Neuronal stem cell (in vitro differentiated cells): ENCODE results near the gene DPH5.
"Not testable (repeated sequence)": the region's sequence is repeated elsewhere in the genome, so short reads cannot be mapped to it uniquely, and the experiment has no call there.

Source experiments
- DNase-seq: peaks from one replicate; pipeline ENCODE4 v3.0.0-alpha.2; 2013; ENCODE audit warnings: low spot score
- H2AFZ ChIP-seq: one replicate; pipeline ENCODE4 v1.6.1; 2013; ENCODE audit warnings: mild to moderate bottlenecking, low read length, inconsistent platforms
- H2AK5ac ChIP-seq: 2 replicates; pipeline ENCODE4 v1.6.1; 2013; ENCODE audit warnings: low read depth, mild to moderate bottlenecking, inconsistent platforms, low read length, moderate library complexity, mixed read lengths
- H2BK120ac ChIP-seq: 2 replicates; pipeline ENCODE4 v1.6.1; 2013; ENCODE audit warnings: low read depth, mild to moderate bottlenecking, inconsistent platforms, low read length, moderate library complexity, mixed read lengths
- H2BK12ac ChIP-seq: one replicate; pipeline ENCODE4 v1.6.1; 2013; ENCODE audit warnings: low read length, inconsistent platforms
- H2BK15ac ChIP-seq: 2 replicates; pipeline ENCODE4 v1.6.1; 2013; ENCODE audit warnings: mild to moderate bottlenecking, low read length, inconsistent platforms, mixed read lengths
- H2BK5ac ChIP-seq: one replicate; pipeline ENCODE4 v1.6.1; 2013; ENCODE audit warnings: inconsistent platforms, mild to moderate bottlenecking, low read length, moderate library complexity
- H3K14ac ChIP-seq: one replicate; pipeline ENCODE4 v1.6.1; 2013; ENCODE audit warnings: low read length, inconsistent platforms
- H3K18ac ChIP-seq: 2 replicates; pipeline ENCODE4 v1.6.1; 2013; ENCODE audit warnings: low read length, inconsistent platforms
- H3K23ac ChIP-seq: 2 replicates; pipeline ENCODE4 v1.6.1; 2013; ENCODE audit warnings: low read depth, mild to moderate bottlenecking, mixed read lengths, low read length, inconsistent platforms; ENCODE audit not compliant: poor library complexity
- H3K27ac ChIP-seq: replicated peaks from 3 replicates; pipeline ENCODE4 v1.5.1; 2013; ENCODE audit warnings: low read length, inconsistent platforms
- H3K27me3 ChIP-seq, 3 experiments: 2 replicates each; pipeline ENCODE4 v1.6.1; 2013; ENCODE audit warnings: low read length in 3 of 3, mild to moderate bottlenecking in 2 of 3, inconsistent platforms in 1 of 3, low read depth in 1 of 3, mixed read lengths in 1 of 3, moderate library complexity in 1 of 3; ENCODE audit not compliant: control insufficient read depth in 3 of 3, insufficient read depth in 3 of 3
- H3K36me3 ChIP-seq, 2 donors: replicated peaks in 1 of 2; 2 replicates each; pipeline ENCODE4 v1.6.1; 2013; ENCODE audit warnings: low read length in 2 of 2; ENCODE audit not compliant: control insufficient read depth in 2 of 2, insufficient read depth in 2 of 2
- H3K4ac ChIP-seq: 2 replicates; pipeline ENCODE4 v1.6.1; 2013; ENCODE audit warnings: inconsistent platforms, mild to moderate bottlenecking, low read length, moderate library complexity
- H3K4me1 ChIP-seq, 2 donors: 1 replicate in 1 of 2; 2 replicates in 1 of 2; pipeline ENCODE4 v1.6.1; 2013; ENCODE audit warnings: low read length in 2 of 2, low read depth in 1 of 2; ENCODE audit not compliant: control insufficient read depth in 2 of 2, insufficient read depth in 1 of 2
- H3K4me2 ChIP-seq: one replicate; pipeline ENCODE4 v1.6.1; 2013; ENCODE audit warnings: mild to moderate bottlenecking, low read length, inconsistent platforms; ENCODE audit not compliant: insufficient read depth, poor library complexity, severe bottlenecking
- H3K4me3 ChIP-seq, 2 donors: 2 replicates each; pipeline ENCODE4 v1.5.1; 2013; ENCODE audit warnings: low read length in 2 of 2, mild to moderate bottlenecking in 2 of 2, inconsistent platforms in 1 of 2, moderate library complexity in 1 of 2
- H3K79me1 ChIP-seq: one replicate; pipeline ENCODE4 v1.6.1; 2013; ENCODE audit warnings: low read depth, mild to moderate bottlenecking, inconsistent platforms, low read length, moderate library complexity
- H3K9ac ChIP-seq: one replicate; pipeline ENCODE4 v1.6.1; 2013; ENCODE audit warnings: mild to moderate bottlenecking, low read depth, low read length, inconsistent platforms; ENCODE audit not compliant: poor library complexity
- H3K9me3 ChIP-seq, 2 donors: replicated peaks in 1 of 2; 2 replicates each; pipeline versions ENCODE3 to v1.6.1; 2013; ENCODE audit warnings: low read length in 2 of 2, mild to moderate bottlenecking in 2 of 2, inconsistent platforms in 1 of 2, low read depth in 1 of 2, mixed read lengths in 1 of 2, moderate library complexity in 1 of 2; ENCODE audit not compliant: control insufficient read depth in 2 of 2, insufficient read depth in 1 of 2
- H4K8ac ChIP-seq: one replicate; pipeline ENCODE4 v1.6.1; 2013; ENCODE audit warnings: low read depth, mild to moderate bottlenecking, inconsistent platforms, low read length, moderate library complexity
- H4K91ac ChIP-seq: one replicate; pipeline ENCODE4 v1.6.1; 2013; ENCODE audit warnings: low read length, low read depth, mild to moderate bottlenecking, inconsistent platforms; ENCODE audit not compliant: poor library complexity
- WGBS, 2 donors: extraction: QIAGEN DNeasy Blood & Tissue Kit; methylation state at CpG; one replicate each; pipeline ENCODE4 v1.1.7; 2013; ENCODE audit warnings: missing lambda C conversion rate in 2 of 2, mixed read lengths in 1 of 2; ENCODE audit not compliant: insufficient read length in 2 of 2, insufficient replicate concordance in 1 of 2; ENCODE audit errors: extremely low coverage in 2 of 2; 5-methylcytosine and 5-hydroxymethylcytosine counted together

Gene DPH5

DNA sequence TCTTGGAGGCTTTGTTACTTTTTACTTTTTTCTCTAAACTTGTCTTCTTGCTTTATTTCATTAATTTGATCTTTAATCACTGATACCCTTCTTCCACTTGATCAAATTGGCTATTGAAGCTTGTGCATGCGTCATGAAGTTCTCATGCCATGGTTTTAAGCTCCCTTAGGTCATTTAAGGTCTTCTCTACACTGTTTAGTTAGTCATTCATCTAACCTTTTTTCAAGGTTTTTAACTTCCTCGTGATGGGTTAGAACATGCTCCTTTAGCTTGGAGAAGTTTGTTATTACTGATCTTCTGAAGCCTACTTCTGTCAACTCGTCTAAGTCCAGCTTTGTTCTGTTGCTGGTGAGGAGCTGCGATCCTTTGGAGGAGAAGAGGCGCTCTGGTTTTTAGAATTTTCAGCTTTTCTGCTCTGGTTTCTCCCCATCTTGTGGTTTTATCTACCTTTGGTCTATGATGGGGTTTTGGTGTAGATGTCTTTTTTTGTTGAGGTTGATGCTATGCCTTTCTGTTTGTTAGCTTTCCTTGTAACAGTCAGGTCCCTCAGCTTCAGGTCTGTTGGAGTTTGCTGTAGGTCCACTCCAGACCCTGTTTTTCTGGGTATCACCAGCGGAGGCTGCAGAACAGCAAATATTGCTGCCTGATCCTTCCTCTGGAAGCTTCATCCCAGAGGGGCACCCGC lies 76.7 kb downstream of the DPH5 start:
- H3K27me3 ChIP-seq, H4K8ac ChIP-seq, DNase-seq, H2BK15ac ChIP-seq, H3K23ac ChIP-seq, H3K79me1 ChIP-seq, H2AFZ ChIP-seq, H3K4ac ChIP-seq, H3K9me3 ChIP-seq, H3K18ac ChIP-seq, H3K9ac ChIP-seq, H2BK12ac ChIP-seq, H3K4me2 ChIP-seq, H2BK120ac ChIP-seq, H2BK5ac ChIP-seq, H2AK5ac ChIP-seq, H3K14ac ChIP-seq, H3K4me3 ChIP-seq, H4K91ac ChIP-seq: not testable (repeated sequence)
- peak overlapping the region; percentile 22 for H3K27ac ChIP-seq
- H3K4me1 ChIP-seq: peaks cover 2 to 20% of the 10 kb centered on the region in 2 donors
- peaks cover 0 to 30% of the 10 kb centered on the region in 2 donors for H3K36me3 ChIP-seq
- WGBS, 2 donors: no CpG with 5 or more reads among the region's 7 CpGs

DNA sequence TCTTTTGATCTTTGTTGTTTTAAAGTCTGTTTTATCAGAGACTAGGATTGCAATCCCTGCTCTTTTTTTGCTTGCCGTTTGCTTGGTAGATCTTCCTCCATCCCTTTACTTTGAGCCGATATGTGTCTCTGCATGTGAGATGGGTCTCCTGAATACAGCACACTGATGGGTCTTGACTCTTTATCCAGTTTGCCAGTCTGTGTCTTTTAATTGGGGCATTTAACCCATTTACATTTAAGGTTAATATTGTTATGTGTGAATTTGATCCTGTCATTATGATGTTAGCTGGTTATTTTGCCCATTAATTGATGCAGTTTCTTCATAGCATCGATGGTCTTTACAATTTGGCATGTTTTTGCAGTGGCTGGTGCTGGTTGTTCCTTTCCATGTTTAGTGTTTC lies 77.8 kb downstream of the DPH5 start:
- not testable (repeated sequence) for H2BK15ac ChIP-seq, H3K27ac ChIP-seq, H3K79me1 ChIP-seq, H2AFZ ChIP-seq, H2BK12ac ChIP-seq, H4K91ac ChIP-seq, H3K23ac ChIP-seq, H2AK5ac ChIP-seq, H3K14ac ChIP-seq, H3K4me3 ChIP-seq, H2BK120ac ChIP-seq, H3K4me2 ChIP-seq, H3K18ac ChIP-seq, H3K4ac ChIP-seq, H3K27me3 ChIP-seq, DNase-seq, H3K9me3 ChIP-seq, H2BK5ac ChIP-seq, H4K8ac ChIP-seq, H3K9ac ChIP-seq
- Histone ChIP-seq H3K36me3 (peaks cover 0 to 40% of the 10 kb centered on the region in 2 donors), H3K4me1 (peaks cover 2 to 20% of the 10 kb centered on the region in 2 donors)
- WGBS, 2 donors: no CpG with 5 or more reads among the region's 3 CpGs

DNA sequence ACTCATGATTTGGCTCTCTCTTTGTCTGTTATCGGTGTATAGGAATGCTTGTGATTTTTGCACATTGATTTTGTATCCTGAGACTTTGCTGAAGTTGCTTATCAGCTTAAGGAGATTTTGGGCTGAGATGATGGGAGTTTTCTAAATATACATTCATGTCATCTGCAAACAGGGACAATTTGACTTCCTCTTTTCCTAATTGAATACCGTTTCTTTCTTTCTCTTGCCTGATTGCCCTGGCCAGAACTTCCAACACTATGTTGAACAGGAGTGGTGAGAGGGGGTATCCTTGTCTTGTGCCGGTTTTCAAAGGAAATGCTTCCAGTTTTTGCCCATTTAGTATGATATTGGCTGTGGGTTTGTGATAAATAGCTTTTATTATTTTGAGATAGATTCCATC lies 79.5 kb downstream of the DPH5 start:
- not testable (repeated sequence) for DNase-seq, H2BK12ac ChIP-seq

DNA sequence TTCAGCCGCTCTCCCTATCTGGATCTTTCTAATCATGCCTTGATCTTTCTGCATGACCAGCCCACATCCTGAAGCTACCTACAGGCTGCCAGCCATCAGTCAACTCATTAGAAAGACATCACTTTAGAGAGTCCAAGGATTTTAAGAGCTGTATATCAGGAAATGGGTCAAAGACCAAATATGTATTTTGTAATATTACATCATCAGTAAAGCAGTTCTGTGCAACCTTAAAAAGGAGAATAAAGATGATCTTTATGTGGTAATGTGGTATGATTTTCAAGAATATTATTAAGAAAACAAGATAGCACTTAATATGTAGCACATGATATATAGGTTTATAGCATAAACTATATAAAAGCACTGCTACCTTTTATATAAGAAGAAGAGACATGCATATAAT lies 82.1 kb downstream of the DPH5 start:
- Histone ChIP-seq H3K27me3 (no peaks in the 10 kb centered on the region), H3K14ac (no peak overlapping the region), H2AFZ (no peak overlapping the region), H3K27ac (no peak overlapping the region), H3K9me3 (peaks cover 0 to 3% of the 10 kb centered on the region in 2 donors), H2BK120ac (no peak overlapping the region), H3K4me3 (no peak overlapping the region), H2BK15ac (no peak overlapping the region), H3K9ac (no peak overlapping the region), H2AK5ac (no peak overlapping the region), H2BK12ac (no peak overlapping the region), H3K4me2 (no peak overlapping the region), H3K79me1 (no peaks in the 10 kb centered on the region), H3K23ac (no peak overlapping the region), H2BK5ac (no peak overlapping the region), H3K4ac (no peak overlapping the region), H4K91ac (no peak overlapping the region), H3K18ac (no peak overlapping the region), H3K4me1 (no peaks in the 10 kb centered on the region), H3K36me3 (peaks cover 4 to 51% of the 10 kb centered on the region in 2 donors), H4K8ac (no peak overlapping the region)
- WGBS, 2 donors: no CpG with 5 or more reads among the region's 1 CpG
- DNase-seq: no peak

More for the DNA sequence above, 79.5 kb downstream of the DPH5 start:
- not testable (repeated sequence) for H4K91ac ChIP-seq, H2AFZ ChIP-seq, H3K14ac ChIP-seq, H2BK120ac ChIP-seq, H2BK5ac ChIP-seq, H3K79me1 ChIP-seq, H3K23ac ChIP-seq, H3K4me2 ChIP-seq, H3K4me3 ChIP-seq, H3K9me3 ChIP-seq, H3K27ac ChIP-seq, H3K18ac ChIP-seq, H3K27me3 ChIP-seq, H2BK15ac ChIP-seq, H2AK5ac ChIP-seq, H3K9ac ChIP-seq, H4K8ac ChIP-seq, H3K4ac ChIP-seq
- WGBS, 2 donors: no CpG with 5 or more reads among the region's 3 CpGs
- Histone ChIP-seq H3K36me3 (peaks cover 3 to 42% of the 10 kb centered on the region in 2 donors), H3K4me1 (peaks cover 2 to 16% of the 10 kb centered on the region in 2 donors)
